Activated gamma-delta T cell treated with Interleukin-2 at 50 U/mL for 16 hours (primary cell): ENCODE results near the gene CYP26A1.

ENCODE experiments used
- DNase-seq: peaks from one replicate; pipeline ENCODE4 v3.0.0-alpha.2; 2020

The CYP26A1 gene

GRCh38 chr10:93064874-93065660 lies 8.6 kb upstream of the CYP26A1 start:
- DNase-seq, result no peak

GRCh38 chr10:93065675-93066543 lies 7.8 kb upstream of the CYP26A1 start:
- no peak for DNase-seq

GRCh38 chr10:93066544-93066913 lies 7.2 kb upstream of the CYP26A1 start:
- no peak for DNase-seq

GRCh38 chr10:93067443-93068365 lies 6.0 kb upstream of the CYP26A1 start:
- no peak for DNase-seq

- no peak for DNase-seq
These were observed 5.1 kb upstream of the CYP26A1 start for GRCh38 chr10:93068411-93069244.

- no peak for DNase-seq
These were observed 4.5 kb upstream of the CYP26A1 start for GRCh38 chr10:93069245-93069561.

- DNase-seq, result no peak
These were observed 3.1 kb upstream of the CYP26A1 start for GRCh38 chr10:93070378-93071176.

GRCh38 chr10:93071177-93071472 lies 2.6 kb upstream of the CYP26A1 start:
- no peak for DNase-seq

GRCh38 chr10:93071674-93072224 lies 1.9 kb upstream of the CYP26A1 start:
- no peak for DNase-seq

- no peak for DNase-seq
These were observed 1.4 kb upstream of the CYP26A1 start for GRCh38 chr10:93072225-93072712.

- no peak for DNase-seq
These were observed 767 bp upstream of the CYP26A1 start for GRCh38 chr10:93072713-93073538.

GRCh38 chr10:93074147-93074596 lies 479 bp downstream of the CYP26A1 start:
- DNase-seq, result no peak

GRCh38 chr10:93074597-93075368 lies 1.1 kb downstream of the CYP26A1 start:
- DNase-seq, result no peak

- no peak for DNase-seq
These were observed 1.9 kb downstream of the CYP26A1 start for GRCh38 chr10:93075369-93076221.

GRCh38 chr10:93076871-93077270 lies 3.2 kb downstream of the CYP26A1 start:
- DNase-seq, result no peak

GRCh38 chr10:93077860-93078337 lies 4.2 kb downstream of the CYP26A1 start:
- no peak for DNase-seq

GRCh38 chr10:93079663-93080349 lies 6.1 kb downstream of the CYP26A1 start:
- no peak for DNase-seq
